SK-N-SH (cell line): Measurements from ENCODE around the gene CLMP. TPM values are rescaled to one million over a fixed set of nuclear protein-coding genes. Genes with fewer than 3 reads are reported as not detected.

ENCODE experiments used
- CTCF ChIA-PET: fragments of 300-600, 350-600 bp; formaldehyde crosslinking; extraction: SDS; loops from one replicate; lab custom pipeline; 2021; lab: Yijun Ruan, JAX
- POLR2A ChIA-PET: fragments of 350-600 bp; sonication (Branson Sonifier 250); formaldehyde crosslinking; extraction: SDS; loops from one replicate; lab custom pipeline; 2020; ENCODE audit warnings: antibody characterized with exemption, inconsistent platforms; lab: Yijun Ruan, JAX
- DNase-seq: peaks from one replicate; pipeline ENCODE4 v3.0.0; 2012
- H2AFZ ChIP-seq: fragments of 200-600 bp; sonication (generic); 2 replicates; pipeline ENCODE4 v1.8.1; 2016; ENCODE audit warnings: antibody characterized with exemption, mild to moderate bottlenecking, low read depth
- H3F3A ChIP-seq: fragments of 200-600 bp; sonication (generic); replicated peaks from 2 replicates; pipeline ENCODE3; 2016; ENCODE audit warnings: antibody characterized with exemption, mild to moderate bottlenecking; ENCODE audit not compliant: insufficient read depth
- H3K27ac ChIP-seq, 2 experiments: fragments of 200-500 bp in 1 of 2; fragments of 200-600 bp in 1 of 2; sonication (Bioruptor generic) in 1 of 2; sonication (generic), shearing (Covaris generic) in 1 of 2; 2 replicates each; pipeline versions ENCODE4 v1.5.1 to v1.6.1; 2014 to 2016; ENCODE audit warnings: low read depth in 2 of 2, inconsistent platforms in 1 of 2, low read length in 1 of 2, mild to moderate bottlenecking in 1 of 2, mixed read lengths in 1 of 2
- H3K27me3 ChIP-seq: fragments of 200-600 bp; sonication (generic), shearing (Covaris generic); 2 replicates; pipeline ENCODE4 v1.6.1; 2016; ENCODE audit warnings: mixed run types; ENCODE audit not compliant: insufficient read depth
- H3K36me3 ChIP-seq, 2 experiments: fragments of 200-500 bp in 1 of 2; fragments of 200-600 bp in 1 of 2; sonication (Bioruptor generic) in 1 of 2; sonication (generic) in 1 of 2; replicated peaks in 1 of 2; 2 replicates each; pipeline versions ENCODE3 to v1.5.1; 2014 to 2016; ENCODE audit warnings: low read length in 1 of 2, mild to moderate bottlenecking in 1 of 2; ENCODE audit not compliant: insufficient read depth in 2 of 2, control insufficient read depth in 1 of 2
- H3K4me1 ChIP-seq, 2 experiments: fragments of 200-500 bp in 1 of 2; fragments of 200-600 bp in 1 of 2; sonication (Bioruptor generic) in 1 of 2; sonication (generic), shearing (Covaris generic) in 1 of 2; 2 replicates each; pipeline versions ENCODE4 v1.5.1 to v1.6.1; 2014 to 2016; ENCODE audit warnings: low read depth in 1 of 2, low read length in 1 of 2, mixed run types in 1 of 2; ENCODE audit not compliant: insufficient read depth in 2 of 2, control insufficient read depth in 1 of 2
- H3K4me2 ChIP-seq: fragments of 200-600 bp; sonication (generic), shearing (Covaris generic); 2 replicates; pipeline ENCODE4 v1.6.1; 2017; ENCODE audit warnings: mixed run types
- H3K4me3 ChIP-seq, 2 experiments: fragments of 200-500 bp in 1 of 2; fragments of 200-600 bp in 1 of 2; sonication (Bioruptor generic) in 1 of 2; sonication (generic), shearing (Covaris generic) in 1 of 2; 2 replicates each; pipeline versions ENCODE4 v1.5.1 to v1.8.1; 2014 to 2016; ENCODE audit warnings: low read depth in 2 of 2, inconsistent platforms in 1 of 2, low read length in 1 of 2, mild to moderate bottlenecking in 1 of 2, mixed read lengths in 1 of 2, moderate library complexity in 1 of 2
- H3K79me2 ChIP-seq: fragments of 200-600 bp; sonication (generic); 2 replicates; pipeline ENCODE4 v1.8.1; 2017; ENCODE audit warnings: mild to moderate bottlenecking; ENCODE audit not compliant: insufficient read depth
- H3K9ac ChIP-seq: fragments of 200-600 bp; sonication (generic); 2 replicates; pipeline ENCODE4 v1.6.1; 2017; ENCODE audit warnings: mixed run types
- H3K9me2 ChIP-seq: fragments of 200-600 bp; sonication (generic); 2 replicates; pipeline ENCODE4 v1.6.1; 2017; ENCODE audit warnings: mixed run types
- H3K9me3 ChIP-seq: fragments of 200-600 bp; sonication (generic); 2 replicates; pipeline ENCODE4 v1.6.1; 2017; ENCODE audit warnings: mixed run types, mild to moderate bottlenecking, moderate library complexity
- H4K20me1 ChIP-seq: fragments of 200-600 bp; sonication (generic); 2 replicates; pipeline ENCODE4 v1.6.1; 2017; ENCODE audit warnings: mild to moderate bottlenecking, mixed run types; ENCODE audit not compliant: insufficient read depth
- CHD2 ChIP-seq: fragments of 150-350 bp; IDR thresholded peaks from 2 replicates; pipeline ENCODE4 v1.6.1; 2018; ENCODE audit warnings: low read length; ENCODE audit not compliant: partially characterized antibody
- FOSL2 ChIP-seq: IDR thresholded peaks from 2 replicates; pipeline ENCODE4 v1.4.0; 2012; ENCODE audit warnings: low read depth, mild to moderate bottlenecking, moderate library complexity, borderline replicate concordance
- FOXJ3 ChIP-seq: sonication (generic); formaldehyde crosslinking; IDR thresholded peaks from 2 replicates; pipeline ENCODE4 v1.5.1; 2020; ENCODE audit warnings: mild to moderate bottlenecking, missing genetic modification reagents
- FOXM1 ChIP-seq: IDR thresholded peaks from 2 replicates; pipeline ENCODE4 v1.4.0; 2012; ENCODE audit warnings: low read depth, mild to moderate bottlenecking
- GABPA ChIP-seq: IDR thresholded peaks from 2 replicates; pipeline ENCODE4 v1.4.0; 2012; ENCODE audit warnings: low read depth, mild to moderate bottlenecking
- JUND ChIP-seq: IDR thresholded peaks from 2 replicates; pipeline ENCODE4 v1.4.0; 2012
- MAX ChIP-seq: IDR thresholded peaks from 2 replicates; pipeline ENCODE4 v1.4.0; 2012; ENCODE audit warnings: low read depth
- MEF2A ChIP-seq: IDR thresholded peaks from 2 replicates; pipeline ENCODE4 v1.4.0; 2012; ENCODE audit warnings: low read depth, borderline replicate concordance
- MXI1 ChIP-seq: IDR thresholded peaks from 2 replicates; pipeline ENCODE4 v1.6.1; 2012; ENCODE audit warnings: mild to moderate bottlenecking, low read depth, low read length, improper control_type of control experiment
- NFIC ChIP-seq: IDR thresholded peaks from 2 replicates; pipeline ENCODE4 v1.4.0; 2012; ENCODE audit warnings: borderline replicate concordance
- NRF1 ChIP-seq: IDR thresholded peaks from 2 replicates; pipeline ENCODE4 v1.6.1; 2012; ENCODE audit warnings: low read depth, mild to moderate bottlenecking, low read length
- PBX3 ChIP-seq: IDR thresholded peaks from 2 replicates; pipeline ENCODE4; 2012
- POLR2AphosphoS5 ChIP-seq: IDR thresholded peaks from 2 replicates; pipeline ENCODE4 v1.6.1; 2012; ENCODE audit warnings: low read depth, low read length
- RAD21 ChIP-seq: IDR thresholded peaks from 2 replicates; pipeline ENCODE4 v1.6.1; 2012; ENCODE audit warnings: mild to moderate bottlenecking, low read length
- SMC3 ChIP-seq: IDR thresholded peaks from 2 replicates; pipeline ENCODE4 v1.6.1; 2012; ENCODE audit warnings: low read depth, low read length, improper control_type of control experiment
- TCF12 ChIP-seq: IDR thresholded peaks from 2 replicates; pipeline ENCODE4 v1.4.0; 2012
- TEAD4 ChIP-seq: IDR thresholded peaks from 2 replicates; pipeline ENCODE4 v1.4.0; 2012; ENCODE audit warnings: mild to moderate bottlenecking, borderline replicate concordance; ENCODE audit not compliant: insufficient read depth
- USF1 ChIP-seq: IDR thresholded peaks from 2 replicates; pipeline ENCODE4 v1.4.0; 2012; ENCODE audit warnings: low read depth, borderline replicate concordance
- USF2 ChIP-seq: fragments of 150-350 bp; IDR thresholded peaks from 2 replicates; pipeline ENCODE4 v1.6.1; 2017; ENCODE audit warnings: antibody characterized with exemption, low read length, low read depth, borderline replicate concordance
- YY1 ChIP-seq: IDR thresholded peaks from 2 replicates; pipeline ENCODE4 v1.4.0; 2012; ENCODE audit warnings: low read depth, mild to moderate bottlenecking
- ZBTB33 ChIP-seq: IDR thresholded peaks from 2 replicates; pipeline ENCODE4 v1.4.0; 2012; ENCODE audit warnings: low read depth, borderline replicate concordance
- WGBS: methylation state at CpG from one replicate; pipeline ENCODE4 v1.1.6; 2017; ENCODE audit warnings: low lambda C conversion rate; 5-methylcytosine and 5-hydroxymethylcytosine counted together
- polyA plus RNA-seq, 3 experiments: library from polyadenylated mRNA; depleted of rRNA; stranded (reverse); fragments of >200 nt; gene quantifications; 2 replicates each; pipeline ENCODE4 v1.2.3, GENCODE V29; 2012

The CLMP gene
- polyA plus RNA-seq, 1 of the 3 experiments (the other 2 are of a cell fraction), result 61.9 TPM

GRCh38 chr11:123083623-123084029 is 111.4 kb downstream of the CLMP start (continued):
- TF ChIP-seq USF2 (no peak), RAD21 (no peak), GABPA (peak; percentile 38; the same call in 1 of the 2 replicates), MEF2A (no peak), JUND (peak; percentile 86), ZBTB33 (no peak), MAX (peak; percentile 45; the same call in 1 of the 2 replicates), MXI1 (no peak), TEAD4 (no peak), SMC3 (no peak), NFIC (peak; percentile 98), FOXJ3 (CRISPR knock-in tag) (no peak), USF1 (no peak), PBX3 (peak; percentile 79), FOSL2 (peak; percentile 88), NRF1 (no peak)

GRCh38 chr11:123082977-123083376 is 112.1 kb downstream of the CLMP start:
- Histone ChIP-seq H3K9me2 (no peaks in the 10 kb centered on the region), H3K27me3 (no peaks in the 10 kb centered on the region), H4K20me1 (no peaks in the 10 kb centered on the region), H3K4me1 (peaks cover 0 to 17% of the 10 kb centered on the region in 2 experiments), H3K4me2 (peak overlapping the region; percentile 12; the same call in 1 of the 2 replicates), H3F3A (peaks cover 37% of the 10 kb centered on the region), H3K36me3 (peaks cover 12 to 69% of the 10 kb centered on the region in 2 experiments), H3K9ac (peak overlapping the region; percentile 37; the same call in 1 of the 2 replicates), H3K9me3 (no peaks in the 10 kb centered on the region), H3K27ac (peak overlapping the region; percentile 44 to 97; a peak in 3 of 4 replicates), H3K79me2 (peaks cover 32% of the 10 kb centered on the region), H3K4me3 (0 out of 4 replicates have a peak overlapping the region, but pooled peaks of 1 of the 2 experiments have one; percentile 13), H2AFZ (no peak overlapping the region)
- WGBS, result 78% methylated on average over 4 of the region's 4 CpGs
- DNase-seq, result no peak
- ChIA-PET POLR2A (no interaction called here), CTCF (interaction anchor here (0.9 to 2.3 kb wide), 4 partner anchors 11 to 356 kb away, joined by 3 to 10 read pairs (median 4); no protein-coding TSS in a partner anchor)
- TF ChIP-seq FOXM1, result no peak
- no peak for TF ChIP-seq FOSL2
- TF ChIP-seq RAD21, result no peak
- TF ChIP-seq YY1, result no peak
- no peak for TF ChIP-seq MXI1
- TF ChIP-seq JUND, result no peak
- no peak for TF ChIP-seq FOXJ3 (CRISPR knock-in tag)
- TF ChIP-seq CHD2, result no peak
- no peak for TF ChIP-seq PBX3
- TF ChIP-seq POLR2AphosphoS5, result no peak
- no peak for TF ChIP-seq ZBTB33
- no peak for TF ChIP-seq TCF12
